HG03354 (cell line): ENCODE results near the gene ADAM22.

Experiments
- ATAC-seq: cut with Tn5 transposase; IDR thresholded peaks from one replicate; pipeline ENCODE4 v1.9.1; 2021; ENCODE audit warnings: mild to moderate bottlenecking; ENCODE audit not compliant: unreplicated experiment, poor library complexity, severe bottlenecking

ADAM22 gene

GRCh38 chr7:88020953-88021665 is 87.1 kb downstream of the ADAM22 start:
- no peak for ATAC-seq

DNA sequence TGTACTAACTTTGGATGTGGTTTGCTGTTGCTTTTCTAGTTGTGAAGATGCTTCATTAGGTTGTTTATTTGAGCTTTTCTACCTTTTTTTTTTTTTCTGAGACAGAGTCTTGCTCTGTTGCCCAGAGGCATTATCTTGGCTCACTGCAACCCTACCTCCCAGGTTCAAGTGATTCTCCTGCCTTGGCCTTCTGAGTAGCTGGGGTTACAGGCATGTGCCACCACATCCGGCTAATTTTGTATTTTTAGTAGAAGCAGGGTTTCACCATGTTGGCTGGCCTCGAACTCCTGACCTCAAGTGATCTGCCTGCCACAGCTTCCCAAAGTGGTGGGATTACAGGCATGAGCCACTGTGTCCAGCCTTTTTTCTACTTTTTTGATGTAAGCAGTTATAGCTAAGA is 93.7 kb downstream of the ADAM22 start:
- ATAC-seq: no peak

DNA sequence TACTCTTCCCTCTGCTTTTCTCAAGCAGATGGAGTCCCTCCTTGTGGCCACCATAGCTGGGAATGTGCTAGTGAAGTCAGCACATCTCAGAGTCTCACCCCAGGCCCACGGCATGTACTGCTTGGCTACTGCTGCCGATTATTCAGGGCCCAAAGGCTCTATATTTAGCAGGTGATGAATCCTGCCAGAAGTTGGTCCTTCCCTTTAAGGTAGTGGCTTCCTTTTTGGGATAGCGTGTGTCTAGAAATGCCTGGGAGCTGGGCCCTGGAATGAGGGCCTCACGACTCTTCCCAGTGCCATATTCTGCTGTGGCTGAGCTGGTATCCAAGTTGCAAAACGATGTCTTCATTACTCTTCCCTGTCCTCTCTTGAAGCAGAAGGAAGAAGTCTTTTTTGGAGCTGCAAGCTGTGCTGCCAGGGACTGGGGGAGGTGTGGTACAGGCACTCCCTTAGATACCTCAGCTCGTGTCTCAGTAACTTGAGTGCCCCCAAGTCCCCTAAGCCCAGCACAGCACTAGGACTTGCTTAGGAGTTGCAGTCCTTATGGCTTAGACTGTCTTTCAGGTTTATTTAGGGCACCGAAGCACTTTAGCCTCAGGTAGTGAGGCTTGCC is 100.1 kb downstream of the ADAM22 start:
- no peak for ATAC-seq

DNA sequence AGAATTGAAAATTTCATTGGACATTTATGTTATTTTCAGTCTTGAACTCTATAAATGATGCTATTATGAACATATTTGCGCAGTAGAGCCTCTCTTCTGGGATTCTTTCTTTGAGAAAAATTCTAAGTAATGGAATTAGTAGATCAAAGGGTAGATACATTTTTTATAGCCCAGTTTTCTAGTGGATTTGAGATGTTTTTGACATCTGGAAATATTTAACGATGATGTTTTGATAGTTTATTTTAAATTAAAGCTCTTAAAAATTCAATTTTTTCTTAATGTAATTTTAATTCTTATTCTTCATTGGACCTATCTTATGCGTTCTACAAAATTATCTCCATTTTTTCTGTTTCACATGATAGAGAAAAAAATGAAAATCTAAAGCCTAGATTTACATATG is 103.0 kb downstream of the ADAM22 start:
- no peak for ATAC-seq

- no peak for ATAC-seq
Observed at GRCh38 chr7:88040694-88041093, 106.6 kb downstream of the ADAM22 start.

GRCh38 chr7:88041583-88041982 is 107.5 kb downstream of the ADAM22 start:
- ATAC-seq: no peak

- no peak for ATAC-seq
Observed at GRCh38 chr7:88042157-88042556, 108.1 kb downstream of the ADAM22 start.

DNA sequence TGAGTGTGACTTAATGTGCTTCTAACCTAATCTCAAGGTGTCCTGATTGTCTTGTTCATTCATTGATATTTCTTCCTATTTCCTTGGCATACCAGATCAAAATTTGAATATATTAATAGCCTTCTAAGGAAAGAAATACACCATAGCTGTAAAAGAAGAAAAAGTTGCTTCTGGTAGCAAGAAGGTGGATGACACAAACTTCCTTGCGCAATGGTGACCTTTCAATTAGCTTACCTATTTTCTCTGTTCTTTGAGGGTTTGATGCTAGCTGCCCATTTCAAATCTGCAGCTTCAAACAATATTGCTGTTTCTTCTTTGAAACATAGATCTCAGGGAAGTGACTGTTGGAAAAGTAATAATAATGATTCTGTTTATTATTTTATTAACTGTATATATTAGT is 108.8 kb downstream of the ADAM22 start:
- ATAC-seq: no peak

DNA sequence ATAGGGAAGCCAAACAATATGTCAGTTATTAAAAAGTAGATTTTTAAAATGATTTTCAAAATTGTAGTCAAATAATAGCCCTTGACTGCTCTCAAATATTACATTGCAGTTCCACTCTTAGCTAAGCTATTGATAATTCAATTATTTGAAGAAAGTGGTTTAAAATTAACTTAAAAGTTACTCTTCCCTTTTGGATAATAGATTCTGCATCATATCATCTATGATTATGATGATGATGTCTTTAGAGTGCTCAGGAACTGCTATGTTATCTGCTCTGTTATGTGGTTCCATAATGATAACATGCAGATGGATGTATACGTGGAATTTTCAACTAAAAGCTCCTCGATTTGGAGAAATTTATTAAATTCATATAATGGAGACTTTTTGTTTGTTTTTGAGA is 110.0 kb downstream of the ADAM22 start:
- ATAC-seq: no peak

DNA sequence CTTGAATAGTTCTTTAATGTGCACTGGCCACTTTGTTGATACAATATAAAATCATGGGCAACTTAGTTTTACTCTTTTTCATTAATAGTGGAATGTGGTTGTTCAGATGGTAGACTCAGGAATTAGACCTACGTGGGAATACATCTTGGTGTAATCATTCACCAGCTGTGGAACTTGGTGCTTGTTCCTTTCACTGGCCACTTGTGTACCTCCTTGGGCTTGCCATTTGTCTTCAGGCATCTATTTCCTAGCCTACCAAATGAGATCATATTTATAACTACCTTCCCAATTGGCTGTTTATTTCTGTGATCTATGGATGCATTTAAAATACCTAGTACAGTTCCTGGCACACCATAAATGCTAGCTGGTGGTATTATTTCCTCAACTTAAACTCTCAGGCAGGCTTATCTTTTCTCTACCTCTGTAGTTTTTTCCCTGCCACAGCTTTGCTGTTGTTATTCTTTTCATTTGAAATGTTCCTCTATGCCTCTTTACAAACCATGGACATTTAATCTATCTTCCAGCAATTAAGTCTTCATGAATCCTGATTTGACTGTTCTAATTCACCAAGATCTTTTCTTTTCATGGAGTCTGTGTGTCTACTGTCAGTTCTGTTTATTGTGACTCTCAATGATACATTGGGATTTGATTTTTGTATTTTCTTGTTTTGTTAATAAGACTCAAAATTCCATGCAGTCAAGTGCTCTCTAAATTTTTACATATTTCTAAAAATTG is 113.0 kb downstream of the ADAM22 start:
- peak; percentile 35 for ATAC-seq

DNA sequence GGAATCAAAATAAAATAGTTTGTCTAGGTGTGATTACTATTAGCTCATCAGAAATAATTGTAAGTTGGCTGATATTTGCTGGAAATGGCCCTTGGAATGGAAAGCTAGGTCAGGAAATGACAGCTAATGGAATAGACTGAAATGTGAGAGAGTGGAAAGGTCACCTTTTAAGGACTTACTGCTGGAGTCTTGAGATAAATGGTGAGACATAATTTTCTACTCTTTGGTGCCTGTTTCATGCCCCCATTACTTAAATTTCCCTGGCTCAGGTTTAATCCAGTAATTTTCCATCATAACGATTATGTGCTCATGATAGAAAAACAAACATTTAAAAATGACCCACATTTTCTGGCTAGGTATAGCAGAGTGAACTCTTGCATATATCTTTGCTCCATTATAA is 123.6 kb downstream of the ADAM22 start:
- no peak for ATAC-seq

- ATAC-seq: no peak
Observed at GRCh38 chr7:88062238-88062637, 128.2 kb downstream of the ADAM22 start.

- no peak for ATAC-seq
Observed at GRCh38 chr7:88069093-88069492, 135.0 kb downstream of the ADAM22 start.

GRCh38 chr7:88071994-88072714 is 138.1 kb downstream of the ADAM22 start:
- peak; percentile 81 for ATAC-seq

- ATAC-seq: peak; percentile 35
Observed at GRCh38 chr7:88072715-88073055, 138.6 kb downstream of the ADAM22 start.

GRCh38 chr7:88073626-88074025 is 139.6 kb downstream of the ADAM22 start:
- peak; percentile 41 for ATAC-seq

- ATAC-seq: no peak
Observed at GRCh38 chr7:88075216-88075615, 141.2 kb downstream of the ADAM22 start.

DNA sequence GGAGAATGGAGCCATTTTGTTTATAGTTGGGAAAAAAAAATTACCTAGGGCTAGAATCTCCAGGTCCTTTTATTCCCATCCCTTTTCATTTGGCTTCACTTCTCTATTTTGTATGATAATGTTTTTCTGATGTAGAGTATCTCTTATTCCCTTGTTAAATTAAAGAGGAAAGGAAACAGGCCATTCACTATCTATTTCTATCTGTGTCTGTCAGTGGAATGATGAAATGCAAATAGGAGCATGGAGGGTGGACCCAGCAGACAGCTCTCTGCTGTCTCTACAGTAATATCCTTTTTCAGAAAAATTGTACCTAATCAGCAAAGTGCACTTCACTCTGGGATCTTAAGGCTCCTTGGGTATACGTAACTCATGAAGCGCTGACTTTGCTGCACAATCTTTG is 149.8 kb downstream of the ADAM22 start:
- ATAC-seq: no peak

- ATAC-seq: no peak
Observed at GRCh38 chr7:88089561-88089960, 155.5 kb downstream of the ADAM22 start.

DNA sequence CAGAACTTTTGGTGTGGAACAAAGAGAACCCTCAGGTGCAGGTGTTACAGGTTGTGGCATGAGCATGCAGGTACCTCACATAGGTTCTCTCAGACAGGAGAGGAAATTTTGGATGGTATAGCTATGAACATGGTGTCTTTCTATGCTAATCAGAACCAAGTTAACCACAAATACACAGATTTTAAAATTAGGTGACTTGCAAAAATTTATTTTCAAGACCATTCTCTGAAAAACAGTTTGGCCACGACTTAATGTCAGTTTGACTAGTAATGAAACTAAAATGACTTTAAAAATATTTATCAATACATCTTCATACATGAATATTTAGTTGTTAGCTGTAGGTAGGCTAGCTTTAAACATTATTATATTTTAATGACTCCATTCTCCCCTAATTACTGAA is 156.2 kb downstream of the ADAM22 start:
- no peak for ATAC-seq
